Vagina (tissue), 2 donors: ENCODE measurements around the gene NELL1.

Source experiments
- POLR2A ChIP-seq, 2 donors: fragments of 450-650 bp; IDR thresholded peaks; one replicate each; pipeline ENCODE4 v1.6.1; 2017; ENCODE audit warnings: antibody characterized with exemption in 2 of 2, mild to moderate bottlenecking in 2 of 2, moderate library complexity in 2 of 2
- TF ChIP-seq, protein P1 (sequence below), 3 experiments: fragments of 450-650 bp in 2 of 3; fragments of 200-600 bp in 1 of 3; sonication (generic) in 1 of 3; IDR thresholded peaks; one replicate each; pipeline ENCODE4 v1.5.1; 2017 to 2019; ENCODE audit warnings: antibody characterized with exemption in 3 of 3, mild to moderate bottlenecking in 2 of 3, moderate library complexity in 2 of 3

DNA sequence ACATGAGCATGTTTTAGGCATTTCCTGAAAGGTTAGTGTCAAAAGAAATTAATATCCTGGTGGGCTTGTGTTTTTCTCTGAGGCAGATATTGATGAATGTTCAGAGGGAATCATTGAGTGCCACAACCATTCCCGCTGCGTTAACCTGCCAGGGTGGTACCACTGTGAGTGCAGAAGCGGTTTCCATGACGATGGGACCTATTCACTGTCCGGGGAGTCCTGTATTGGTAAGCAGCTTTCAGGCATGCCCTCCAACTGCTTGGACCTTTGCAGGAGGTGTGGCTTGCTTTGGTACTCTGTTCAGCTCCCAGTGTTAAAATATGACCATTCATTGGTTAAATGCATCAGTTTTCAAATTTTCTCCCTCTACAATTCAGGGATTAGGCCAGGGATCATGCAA lies 864.9 kb downstream of the NELL1 start:
- no peak for TF ChIP-seq POLR2A (IDR thresholded peaks at IDR 0.05)
- TF ChIP-seq, protein P1, sequence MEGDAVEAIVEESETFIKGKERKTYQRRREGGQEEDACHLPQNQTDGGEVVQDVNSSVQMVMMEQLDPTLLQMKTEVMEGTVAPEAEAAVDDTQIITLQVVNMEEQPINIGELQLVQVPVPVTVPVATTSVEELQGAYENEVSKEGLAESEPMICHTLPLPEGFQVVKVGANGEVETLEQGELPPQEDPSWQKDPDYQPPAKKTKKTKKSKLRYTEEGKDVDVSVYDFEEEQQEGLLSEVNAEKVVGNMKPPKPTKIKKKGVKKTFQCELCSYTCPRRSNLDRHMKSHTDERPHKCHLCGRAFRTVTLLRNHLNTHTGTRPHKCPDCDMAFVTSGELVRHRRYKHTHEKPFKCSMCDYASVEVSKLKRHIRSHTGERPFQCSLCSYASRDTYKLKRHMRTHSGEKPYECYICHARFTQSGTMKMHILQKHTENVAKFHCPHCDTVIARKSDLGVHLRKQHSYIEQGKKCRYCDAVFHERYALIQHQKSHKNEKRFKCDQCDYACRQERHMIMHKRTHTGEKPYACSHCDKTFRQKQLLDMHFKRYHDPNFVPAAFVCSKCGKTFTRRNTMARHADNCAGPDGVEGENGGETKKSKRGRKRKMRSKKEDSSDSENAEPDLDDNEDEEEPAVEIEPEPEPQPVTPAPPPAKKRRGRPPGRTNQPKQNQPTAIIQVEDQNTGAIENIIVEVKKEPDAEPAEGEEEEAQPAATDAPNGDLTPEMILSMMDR (IDR thresholded peaks at IDR 0.05) = no peak
